Measurements from ENCODE around the gene TXNRD3.
"Not testable (repeated sequence)": the region's sequence is repeated elsewhere in the genome, so short reads cannot be mapped to it uniquely, and the experiment has no call there.

The TXNRD3 gene

DNA sequence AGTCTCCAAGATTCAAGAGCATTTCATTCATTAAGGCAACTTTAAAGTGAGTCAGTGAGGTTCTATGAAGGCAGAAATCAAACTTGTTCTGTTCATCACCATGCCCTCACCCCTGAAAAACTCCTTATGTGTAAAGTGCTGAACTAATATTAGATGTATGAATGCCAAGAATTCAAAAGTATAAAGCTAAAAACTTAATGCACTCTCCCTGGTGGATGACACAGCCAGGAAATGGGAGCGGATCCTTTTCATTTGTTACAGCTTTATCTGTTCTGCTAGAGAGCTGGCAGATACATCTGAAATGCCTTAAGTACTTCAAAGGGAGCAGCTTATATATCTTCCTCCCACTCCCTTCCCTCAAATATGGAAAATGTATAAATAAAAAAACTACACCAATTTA is 8.2 kb downstream of the TXNRD3 start:
- DNase-seq (ENCODE audit: low read depth, low spot score): no peak

DNA sequence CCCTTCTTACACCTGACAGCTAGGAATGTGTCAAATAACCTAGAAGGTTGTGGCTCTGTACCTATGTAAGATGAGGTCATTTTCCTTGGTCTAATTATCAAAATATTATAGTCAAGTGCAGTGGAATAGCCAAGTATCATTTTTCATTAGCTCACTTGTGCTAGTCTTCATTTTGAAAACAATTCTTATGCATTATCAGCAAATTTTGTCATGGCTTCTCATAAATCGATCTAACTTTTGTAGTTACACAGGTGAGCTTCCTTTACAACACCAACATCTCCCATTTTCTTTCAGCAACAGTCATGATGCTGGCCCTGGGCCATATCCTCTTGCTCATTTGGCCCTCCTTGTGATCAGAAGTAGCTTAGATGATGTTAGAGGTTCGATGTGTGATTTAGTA is 10.3 kb downstream of the TXNRD3 start:
- no peak for DNase-seq (ENCODE audit: low read depth, low spot score)

DNA sequence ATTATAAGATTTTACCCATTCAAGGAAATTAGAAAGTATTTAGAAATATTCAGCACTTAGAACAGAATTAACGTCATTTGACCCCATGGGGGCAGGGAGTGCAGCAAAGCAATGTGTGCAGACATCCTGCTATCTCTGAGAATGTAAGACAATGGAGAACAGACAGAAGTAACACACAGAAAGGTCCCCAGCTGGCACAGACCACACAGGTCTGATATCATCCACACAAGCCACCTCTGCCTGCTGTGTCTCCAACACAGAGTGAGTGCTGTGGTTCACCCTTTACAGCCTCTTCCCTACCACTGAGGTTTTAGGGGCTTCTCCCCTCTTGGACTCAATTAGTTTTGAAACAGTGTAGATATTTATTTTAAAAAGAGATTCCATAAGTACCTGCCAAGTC is 16.1 kb downstream of the TXNRD3 start:
- DNase-seq (ENCODE audit: low read depth, low spot score): no peak

DNA sequence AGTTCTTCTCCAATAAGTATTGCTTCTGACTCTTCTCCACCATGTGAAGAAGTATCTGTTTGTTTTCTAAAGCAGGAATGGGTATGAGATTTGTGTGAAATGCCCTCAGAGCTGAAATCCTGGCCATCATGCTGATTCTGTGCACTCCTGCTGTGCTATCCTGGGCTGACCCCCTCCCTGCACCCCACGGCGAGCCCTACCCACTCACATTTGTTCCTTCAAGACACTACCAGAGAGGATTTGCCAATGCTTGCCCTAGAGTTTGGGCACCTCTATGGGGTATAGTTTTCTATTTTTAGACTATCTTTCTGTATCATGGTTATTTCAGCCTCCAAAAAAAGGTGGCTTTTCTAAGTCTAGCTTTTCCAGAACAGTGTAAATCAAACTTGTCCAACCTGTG is 18.5 kb downstream of the TXNRD3 start:
- DNase-seq (ENCODE audit: low read depth, low spot score): no peak

DNA sequence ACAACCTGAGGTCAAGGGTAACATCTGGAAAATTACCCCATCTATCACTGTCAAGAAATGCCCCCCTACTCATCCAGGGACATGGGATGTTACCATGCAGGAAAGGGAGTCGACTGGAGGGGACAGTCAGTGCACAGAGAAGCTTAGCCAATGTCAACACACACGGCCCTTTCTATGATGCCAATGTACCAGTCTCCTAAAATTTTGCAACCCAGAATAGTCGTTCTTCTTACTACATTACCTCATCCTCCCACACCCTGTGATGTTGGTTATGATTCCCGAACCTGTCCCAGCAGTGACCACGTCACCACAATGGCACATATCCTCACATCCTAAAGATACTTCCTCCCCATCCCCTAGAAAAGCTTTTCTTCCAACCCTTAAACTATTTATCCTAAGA is 20.1 kb downstream of the TXNRD3 start:
- DNase-seq (ENCODE audit: low read depth, low spot score): no peak

DNA sequence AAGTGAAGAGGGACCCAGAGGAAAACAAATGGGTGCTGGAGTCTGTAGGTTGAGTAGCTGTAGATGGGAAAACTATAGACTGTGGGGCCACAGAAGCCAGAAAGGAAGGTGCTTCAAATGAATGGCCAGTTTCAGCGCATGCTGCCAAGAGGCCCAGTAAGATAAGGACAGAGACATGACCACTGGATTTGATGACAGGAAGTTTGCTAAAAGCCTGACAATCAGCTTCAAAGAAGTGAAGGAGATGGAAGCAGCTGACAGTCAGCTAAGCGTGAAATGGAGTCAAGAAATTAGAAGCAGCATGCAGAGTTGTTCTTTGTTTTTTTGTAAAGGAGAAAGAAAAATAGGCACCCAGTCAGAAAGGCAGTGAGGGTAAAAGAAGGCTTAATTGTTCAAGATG is 24.9 kb downstream of the TXNRD3 start:
- DNase-seq (ENCODE audit: low read depth, low spot score): no peak

DNA sequence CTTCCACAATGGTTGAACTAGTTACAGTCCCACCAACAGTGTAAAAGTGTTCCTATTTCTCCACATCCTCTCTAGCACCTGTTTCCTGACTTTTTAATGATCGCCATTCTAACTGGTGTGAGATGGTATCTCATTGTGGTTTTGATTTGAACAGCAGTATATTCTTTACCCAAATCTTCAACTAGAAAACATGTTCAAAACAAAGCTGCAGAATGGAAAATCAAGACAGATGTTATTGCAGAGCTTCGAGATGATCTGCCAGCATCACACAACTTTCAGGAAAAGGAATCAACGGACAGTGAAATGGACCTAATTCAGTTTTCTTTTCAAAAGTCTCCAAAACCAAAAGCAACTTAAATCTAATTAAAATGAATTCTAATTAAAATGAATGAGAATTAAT is 29.2 kb downstream of the TXNRD3 start:
- DNase-seq (ENCODE audit: low read depth, low spot score): not testable (repeated sequence)

DNA sequence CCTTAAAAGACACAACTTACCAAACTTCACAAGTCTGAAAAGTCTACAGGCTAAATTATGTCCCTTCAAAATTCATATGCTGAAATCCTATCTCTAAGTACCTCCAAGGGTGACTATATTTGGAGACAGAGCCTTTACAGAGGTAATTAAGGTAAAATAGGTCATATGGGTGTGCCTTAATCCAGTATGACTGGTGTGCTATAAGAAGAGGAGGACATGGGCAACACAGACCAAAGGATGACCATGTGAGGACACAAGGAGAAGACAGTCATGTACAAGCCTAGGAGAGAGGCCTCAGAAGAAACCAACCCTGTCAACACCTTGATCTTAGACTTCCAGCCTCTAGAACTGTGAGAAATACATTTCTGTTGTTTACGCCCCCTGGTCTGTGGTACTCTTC is 32.2 kb downstream of the TXNRD3 start:
- DNase-seq (ENCODE audit: low read depth, low spot score): no peak

DNA sequence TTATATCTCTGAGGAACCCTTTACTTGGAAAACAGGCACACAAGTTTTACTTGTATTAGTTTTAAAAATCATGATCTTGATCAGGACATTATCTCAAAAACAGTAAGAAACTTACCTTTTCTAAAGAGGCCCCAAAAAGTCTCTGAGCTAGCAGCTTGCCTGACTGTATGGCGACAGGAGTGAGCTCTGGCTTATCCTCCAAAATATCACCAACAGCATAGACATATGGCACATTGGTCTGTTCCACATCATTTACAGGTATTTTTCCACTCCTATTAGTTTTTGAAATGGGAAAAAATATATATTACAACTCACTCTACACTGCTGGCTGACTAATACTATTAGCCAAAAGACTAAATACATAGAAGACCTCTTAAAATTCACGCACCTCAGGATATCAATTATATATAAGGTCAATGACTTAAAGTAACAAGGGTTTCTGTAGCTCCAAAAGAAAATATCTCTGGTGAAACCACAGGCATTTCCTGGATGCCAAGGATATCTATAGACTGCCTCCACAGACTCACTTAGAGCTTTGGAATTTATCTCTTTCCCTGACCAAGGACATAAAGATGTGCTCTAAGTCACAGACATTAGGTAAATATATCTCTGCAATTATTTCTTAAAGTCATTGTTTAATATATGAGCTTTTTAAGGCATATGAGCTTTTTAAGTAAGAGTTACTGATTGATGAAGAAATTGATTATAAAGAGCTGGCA is 33.1 kb downstream of the TXNRD3 start:
- no peak for DNase-seq (ENCODE audit: low read depth, low spot score)

DNA sequence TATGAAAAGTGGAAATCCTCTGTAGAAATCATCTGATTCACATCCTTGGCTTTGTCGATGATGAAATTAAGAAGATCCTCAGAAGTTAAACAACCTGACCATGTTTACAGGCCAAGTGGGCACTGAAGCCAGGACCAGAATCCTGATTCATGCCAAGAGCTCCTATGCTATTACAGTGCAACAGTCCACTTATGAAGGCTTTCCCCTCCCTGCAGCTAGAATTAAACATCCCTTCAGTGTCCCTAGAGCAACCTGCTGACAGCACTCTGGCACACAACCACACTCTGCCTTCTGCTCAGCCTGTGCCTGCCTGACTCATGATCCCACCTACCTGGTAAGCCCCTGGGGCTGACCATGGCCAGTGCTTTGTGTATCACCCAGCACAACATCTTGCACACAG is 33.8 kb downstream of the TXNRD3 start:
- no peak for DNase-seq (ENCODE audit: low read depth, low spot score)

DNA sequence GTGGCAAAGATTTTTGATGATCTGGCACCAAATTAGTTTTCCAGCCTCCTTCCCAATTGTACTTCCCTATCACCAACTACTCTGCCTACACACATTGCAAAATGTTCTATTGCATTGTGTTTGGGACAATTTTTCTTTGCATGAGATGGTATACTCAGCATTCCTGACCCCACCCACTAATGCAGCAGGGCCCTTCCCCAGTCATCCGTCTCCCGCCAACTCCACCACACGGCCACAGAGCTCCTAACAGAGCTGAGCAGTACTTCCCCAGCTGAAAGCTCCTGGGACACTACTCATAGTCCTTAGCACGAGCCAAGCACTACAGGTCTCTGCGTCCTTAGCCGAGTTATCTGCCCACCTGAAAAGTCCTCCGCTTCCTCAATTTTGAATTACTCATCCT is 34.2 kb downstream of the TXNRD3 start:
- no peak for DNase-seq (ENCODE audit: low read depth, low spot score)

DNA sequence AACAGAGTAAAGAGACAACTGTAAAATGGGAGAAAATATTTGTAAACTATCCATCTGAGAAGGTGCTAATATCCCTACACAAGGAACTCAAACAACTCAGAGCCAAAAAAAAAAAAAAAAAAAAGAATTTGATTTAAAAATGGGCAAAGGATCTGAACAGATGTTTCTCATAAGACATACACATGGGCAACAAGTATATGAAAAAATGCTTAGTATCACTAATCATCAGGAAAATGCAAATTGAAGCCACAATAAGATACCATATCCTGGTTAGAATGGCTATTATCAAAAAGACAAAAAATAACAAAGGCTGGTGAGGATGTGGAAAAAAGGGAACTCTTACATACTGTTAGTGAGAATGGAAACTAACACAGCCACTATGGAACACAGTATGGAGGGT is 36.2 kb downstream of the TXNRD3 start:
- no peak for DNase-seq (ENCODE audit: low read depth, low spot score)

DNA sequence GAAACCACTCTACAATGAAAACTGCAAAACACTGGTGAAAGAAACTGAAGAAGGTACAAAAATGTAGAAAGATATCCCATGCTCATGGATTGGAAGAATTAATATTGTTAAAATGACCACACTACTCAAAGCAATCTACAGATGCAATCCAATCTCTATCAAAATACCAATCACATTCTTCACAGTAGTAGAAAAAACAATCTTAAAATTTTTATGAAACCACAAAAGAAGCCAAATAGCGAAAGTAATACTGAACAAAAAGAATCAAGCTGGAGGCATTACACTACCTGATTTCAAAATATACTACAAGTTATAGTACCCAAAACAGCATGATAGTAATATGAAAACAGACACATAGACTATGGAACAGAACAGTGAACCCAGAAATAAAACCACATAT is 36.9 kb downstream of the TXNRD3 start:
- no peak for DNase-seq (ENCODE audit: low read depth, low spot score)

DNA sequence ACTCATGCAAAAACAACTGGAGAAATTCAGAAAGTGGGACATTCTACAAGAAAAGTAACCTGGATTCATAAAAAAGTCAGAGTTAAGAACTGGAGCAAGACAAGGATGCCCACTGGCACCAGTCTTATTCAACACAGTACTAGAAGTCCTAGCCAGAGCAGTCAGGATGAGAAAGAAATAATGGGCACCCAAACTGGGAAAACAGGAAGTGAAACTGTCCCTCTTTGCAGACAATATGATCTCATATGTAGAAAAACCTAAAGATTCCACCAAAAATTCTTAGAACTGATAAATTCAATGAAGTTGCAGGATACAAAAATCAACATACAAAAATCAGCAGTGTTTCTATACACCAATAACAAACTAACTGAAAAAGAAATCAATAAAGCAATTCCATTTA is 37.4 kb downstream of the TXNRD3 start:
- DNase-seq (ENCODE audit: low read depth, low spot score): no peak

DNA sequence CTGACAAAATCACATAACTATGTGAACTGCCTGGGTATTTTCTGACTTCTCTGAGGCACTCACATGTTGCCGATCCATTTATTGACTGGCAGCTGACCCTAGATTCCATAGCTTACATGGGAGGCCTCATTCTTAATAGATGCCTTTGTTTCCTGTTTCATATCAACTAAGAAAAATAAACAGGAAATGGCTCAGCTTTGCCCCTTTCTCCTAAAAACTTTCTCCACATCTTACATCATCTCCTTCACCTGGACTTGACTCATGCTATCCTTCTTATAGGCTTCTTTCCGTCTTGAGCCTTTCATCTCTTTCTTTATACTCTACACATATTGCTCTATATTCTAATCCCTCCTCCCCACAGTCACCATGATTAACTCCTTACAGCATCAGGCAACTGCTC is 38.0 kb downstream of the TXNRD3 start:
- DNase-seq (ENCODE audit: low read depth, low spot score): no peak

DNA sequence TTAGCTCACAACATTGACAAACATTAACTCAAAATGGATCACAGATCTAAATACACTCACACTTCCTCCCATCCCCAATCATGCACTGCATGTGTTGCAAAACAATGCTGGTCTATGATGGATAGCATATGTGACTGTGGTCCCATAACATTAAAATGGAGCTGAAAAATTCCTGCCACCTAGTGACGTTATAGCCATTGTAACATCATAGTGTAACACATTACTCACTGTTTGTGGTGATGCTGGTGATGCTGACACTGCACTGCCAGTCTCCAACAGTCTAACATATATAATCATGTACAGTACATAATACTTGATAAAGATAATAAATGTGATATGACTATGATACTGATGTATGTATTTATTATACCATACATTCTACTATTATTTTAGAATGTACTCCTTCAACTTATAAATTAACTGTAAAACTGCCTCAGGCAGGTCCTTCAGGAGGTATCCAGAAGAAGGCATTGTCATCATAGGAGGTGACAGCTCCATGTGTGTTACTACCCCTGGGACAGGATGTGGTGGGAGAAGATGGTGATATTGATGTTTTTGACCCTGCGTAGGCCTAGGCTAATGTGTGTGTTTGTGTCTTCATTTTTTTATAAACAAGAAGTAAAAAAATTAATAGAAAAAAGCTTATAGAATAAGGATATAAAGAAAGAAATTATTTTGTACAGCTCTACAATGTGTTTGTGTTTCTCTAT is 41.3 kb downstream of the TXNRD3 start:
- no peak for DNase-seq (ENCODE audit: low read depth, low spot score)

DNA sequence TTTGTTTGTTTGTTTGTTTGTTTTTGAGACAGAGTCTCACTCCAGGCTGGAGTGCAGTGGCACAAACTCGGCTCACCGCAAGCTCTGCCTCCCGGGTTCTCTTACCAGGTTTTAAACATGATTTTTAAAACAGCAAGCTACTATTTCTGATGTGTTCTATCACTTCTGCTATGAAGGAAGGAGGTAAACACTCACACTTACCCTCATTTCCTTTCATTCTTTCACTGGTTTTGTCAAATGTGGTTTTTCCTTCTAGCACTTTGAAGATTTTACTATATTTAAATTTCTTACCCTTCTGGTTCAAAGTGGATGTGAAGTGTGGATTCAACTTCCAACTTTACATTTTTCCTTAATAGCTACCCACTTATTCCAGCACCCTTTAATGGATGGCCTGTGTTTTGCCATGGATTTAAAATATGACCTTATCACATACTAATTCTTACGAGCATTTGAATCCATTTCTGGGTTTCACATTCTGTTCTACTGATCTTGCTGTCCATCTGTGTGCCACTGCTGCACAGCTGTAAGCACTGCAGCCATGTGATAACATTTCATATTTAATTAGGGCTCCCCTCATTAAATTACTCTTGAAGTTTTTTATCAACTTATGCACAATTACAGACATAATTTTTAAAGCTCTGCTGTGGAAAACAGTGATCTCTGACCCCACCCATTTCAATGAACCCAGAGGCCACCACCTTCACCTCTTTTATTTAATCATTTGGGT is 42.3 kb downstream of the TXNRD3 start:
- no peak for DNase-seq (ENCODE audit: low read depth, low spot score)

DNA sequence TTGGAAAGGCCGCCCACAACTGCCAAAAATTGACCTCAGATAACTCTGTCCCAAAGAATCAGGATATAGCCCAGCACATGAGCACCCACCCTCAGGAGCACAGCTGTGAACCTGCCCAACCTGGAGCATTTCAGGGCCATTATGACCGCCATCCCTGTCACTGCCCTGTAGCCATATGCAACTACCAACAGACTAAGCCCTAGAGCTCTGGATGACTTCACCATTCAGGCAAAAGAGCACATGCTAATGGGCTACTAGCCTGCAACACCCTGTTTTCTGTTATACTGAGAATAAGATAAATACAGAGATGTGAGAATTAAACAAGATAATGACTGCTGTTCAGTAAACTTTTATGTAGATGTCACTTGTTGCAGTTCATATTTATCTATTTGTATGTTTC is 45.0 kb downstream of the TXNRD3 start:
- DNase-seq (ENCODE audit: low read depth, low spot score): no peak

DNA sequence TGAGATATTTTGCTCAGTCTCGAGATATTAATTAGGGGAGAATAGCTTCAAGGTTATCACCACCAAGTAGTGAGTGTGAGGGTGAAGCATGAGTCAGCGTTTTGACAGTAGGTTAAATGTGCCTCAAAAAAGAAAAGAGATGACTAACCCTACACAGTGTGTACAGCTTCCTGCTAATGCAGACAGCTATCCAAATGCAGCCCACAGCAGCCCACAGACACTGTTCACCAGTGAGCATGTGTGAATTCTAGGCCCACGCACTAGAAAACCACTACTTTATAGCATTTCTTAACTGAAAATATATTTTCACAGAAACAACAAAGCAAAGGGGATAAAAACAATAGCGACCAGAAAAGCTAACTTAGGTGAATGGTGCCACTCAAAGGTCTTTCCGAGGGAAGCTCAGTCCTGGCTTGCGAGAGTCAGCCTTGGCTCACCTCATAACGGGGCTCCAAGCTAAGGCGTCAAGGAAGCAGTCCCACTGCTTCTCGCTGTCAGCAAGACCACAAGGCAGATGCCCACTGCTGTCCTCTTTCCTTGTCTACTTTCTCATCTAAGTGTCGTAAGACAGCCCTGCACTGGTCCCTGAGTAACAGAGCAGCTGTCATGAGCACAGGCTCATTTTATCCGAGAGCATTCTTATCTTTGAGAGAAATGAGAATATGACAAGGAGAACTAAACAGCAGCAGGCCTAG is 47.6 kb downstream of the TXNRD3 start:
- DNase-seq (ENCODE audit: low read depth, low spot score): no peak

DNA sequence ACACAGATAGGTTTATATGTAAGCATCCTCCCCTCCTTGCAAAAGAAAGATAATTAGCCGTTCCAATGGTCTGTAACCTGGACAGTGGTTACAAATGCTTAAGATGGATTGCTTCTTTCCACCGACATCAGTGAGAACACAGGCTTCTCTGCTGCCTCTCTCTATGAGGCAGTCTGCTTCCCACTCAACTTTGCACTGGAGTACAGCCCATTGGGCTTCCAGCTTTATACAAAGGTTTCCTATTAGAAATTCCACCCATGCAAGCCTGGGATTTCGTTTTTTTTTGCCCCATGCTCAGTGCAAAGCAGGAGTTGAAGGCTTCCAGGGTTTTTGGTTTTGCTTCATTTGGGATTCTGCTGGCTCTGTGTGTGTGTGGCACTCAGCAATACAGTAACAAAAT is 48.9 kb downstream of the TXNRD3 start:
- no peak for DNase-seq (ENCODE audit: low read depth, low spot score)

DNA sequence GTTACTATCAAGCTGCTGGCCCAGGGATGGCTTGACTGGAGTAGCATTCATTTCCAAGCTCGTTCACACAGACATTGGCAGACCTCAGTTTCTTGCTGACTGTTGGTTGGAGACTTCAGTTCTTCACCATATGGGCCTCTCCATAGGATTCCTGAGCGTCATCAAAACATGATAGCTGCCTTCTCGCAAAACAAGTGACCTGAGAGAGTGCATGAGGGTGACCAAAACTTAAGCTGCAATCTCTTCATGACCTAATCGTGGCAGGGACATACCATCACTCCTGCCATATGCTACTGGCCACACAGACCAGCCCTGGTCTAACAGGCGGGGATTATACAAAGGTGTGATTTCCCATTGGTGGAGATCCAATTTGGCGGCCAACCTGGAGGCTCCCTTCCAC is 50.2 kb downstream of the TXNRD3 start:
- no peak for DNase-seq (ENCODE audit: low read depth, low spot score)

DNA sequence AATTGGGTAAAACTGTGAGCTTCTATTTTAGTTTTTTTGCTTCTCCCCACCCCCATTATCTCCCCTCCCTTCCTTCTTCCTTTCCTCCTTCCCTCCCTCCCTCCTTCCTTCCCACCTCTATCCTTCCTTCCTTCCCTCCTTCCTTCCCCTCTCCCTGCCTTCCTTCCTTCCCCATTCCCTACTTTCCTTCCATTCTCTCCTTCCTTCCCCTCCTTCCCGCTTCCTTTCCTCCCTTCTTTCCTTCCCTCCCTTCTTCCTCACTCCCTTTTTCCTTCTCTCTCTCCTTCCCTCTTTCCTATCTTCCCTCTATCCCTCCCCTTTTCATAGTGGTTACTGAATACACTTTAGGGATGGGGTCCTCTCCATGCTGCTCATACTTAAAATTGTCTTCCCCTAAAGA is 55.8 kb downstream of the TXNRD3 start:
- no peak for DNase-seq (ENCODE audit: low read depth, low spot score)

Data from brain pericyte (primary cell).